Lower lobe of right lung (tissue), 2 donors: ENCODE measurements around the gene TDRD7. TPM values are rescaled to one million over a fixed set of nuclear protein-coding genes. Genes with fewer than 3 reads are reported as not detected.

Experiments
- ATAC-seq, 2 donors: fragments of 200-7000 bp; cut with Tn5 transposase; one replicate each; pipeline ENCODE4 v1.9.1; 2020 to 2022; ENCODE audit warnings: mild to moderate bottlenecking in 2 of 2, moderate library complexity in 2 of 2
- DNase-seq: peaks from one replicate; pipeline ENCODE4 v3.0.0-alpha.2; 2020
- H3K27ac ChIP-seq: fragments of 200-600 bp; one replicate; pipeline ENCODE4 v1.8.0; 2022
- H3K27me3 ChIP-seq: fragments of 200-600 bp; one replicate; pipeline ENCODE4 v1.8.0; 2022; ENCODE audit warnings: low read depth
- H3K36me3 ChIP-seq: fragments of 200-600 bp; one replicate; pipeline ENCODE4 v1.8.0; 2022; ENCODE audit warnings: mild to moderate bottlenecking
- H3K4me1 ChIP-seq: fragments of 200-600 bp; one replicate; pipeline ENCODE4 v1.8.0; 2022
- H3K4me3 ChIP-seq: fragments of 200-600 bp; one replicate; pipeline ENCODE4 v1.8.0; 2022; ENCODE audit warnings: mild to moderate bottlenecking
- H3K9me3 ChIP-seq: fragments of 200-600 bp; one replicate; pipeline ENCODE4 v1.8.0; 2022
- intact Hi-C: fragments of 100-400 bp; cut with DNase I; formaldehyde crosslinking; loops from one replicate; pipeline ENCODE4 v1.11.0; 2022
- total RNA-seq: library from RNA; stranded (reverse); fragmentation: NEBNext Ultra II Directional; extraction: Animal tissue kit (Norgen Biotek cat#: 25700); gene quantifications from one replicate; pipeline ENCODE4 v1.2.1, GENCODE V29; 2021
- TF ChIP-seq, protein P1 (sequence below): fragments of 200-600 bp; IDR thresholded peaks from one replicate; pipeline ENCODE4 v1.8.0; 2022; ENCODE audit warnings: antibody characterized with exemption, mild to moderate bottlenecking
- donor health status: DM: no; HTN: yes; CAD: no; lungs with severe emphysema.

The TDRD7 gene
- total RNA-seq, 1 donor from 2014 or later, result 22.2 TPM

DNA sequence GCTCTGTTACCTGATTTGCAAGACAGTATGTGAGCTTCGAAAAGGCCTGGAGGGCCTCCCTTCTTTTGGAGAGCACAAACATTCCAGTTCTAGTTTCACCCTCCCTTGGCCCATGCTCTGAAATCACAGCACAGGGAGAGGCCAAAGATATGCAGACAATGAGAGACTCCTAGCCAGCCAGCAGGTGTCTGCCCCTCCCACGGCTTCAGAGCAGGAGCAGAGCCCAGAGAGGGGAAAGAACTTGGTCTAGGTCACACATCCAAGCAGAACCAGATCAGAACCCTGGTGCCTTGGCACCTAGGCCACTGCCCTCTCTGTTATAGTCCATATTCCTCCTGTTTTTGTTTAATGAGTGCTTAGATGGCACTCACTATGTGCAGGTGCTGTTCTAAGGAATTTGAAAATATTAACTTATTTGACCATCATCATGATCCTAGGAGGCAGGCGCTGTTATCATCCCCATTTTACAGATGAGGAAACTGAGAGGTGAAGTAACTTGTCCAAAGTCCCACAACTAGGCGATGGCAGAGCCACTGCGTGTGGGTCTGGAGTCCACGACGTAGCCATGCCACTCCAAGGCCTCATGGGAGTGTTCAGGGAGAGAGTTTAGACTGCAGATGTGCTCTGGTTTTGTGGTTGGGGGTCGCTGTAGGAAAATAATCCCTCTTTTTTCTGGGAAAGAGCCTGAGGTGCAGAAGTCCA, 116.8 kb downstream of the TDRD7 start:
- ATAC-seq (peak; percentile 87 to 92), DNase-seq (peak; percentile 59)
- H3K4me1 ChIP-seq, result peaks cover 19% of the 10 kb centered on the region
- intact Hi-C loops, result no loop called here
- TF ChIP-seq, protein P1, sequence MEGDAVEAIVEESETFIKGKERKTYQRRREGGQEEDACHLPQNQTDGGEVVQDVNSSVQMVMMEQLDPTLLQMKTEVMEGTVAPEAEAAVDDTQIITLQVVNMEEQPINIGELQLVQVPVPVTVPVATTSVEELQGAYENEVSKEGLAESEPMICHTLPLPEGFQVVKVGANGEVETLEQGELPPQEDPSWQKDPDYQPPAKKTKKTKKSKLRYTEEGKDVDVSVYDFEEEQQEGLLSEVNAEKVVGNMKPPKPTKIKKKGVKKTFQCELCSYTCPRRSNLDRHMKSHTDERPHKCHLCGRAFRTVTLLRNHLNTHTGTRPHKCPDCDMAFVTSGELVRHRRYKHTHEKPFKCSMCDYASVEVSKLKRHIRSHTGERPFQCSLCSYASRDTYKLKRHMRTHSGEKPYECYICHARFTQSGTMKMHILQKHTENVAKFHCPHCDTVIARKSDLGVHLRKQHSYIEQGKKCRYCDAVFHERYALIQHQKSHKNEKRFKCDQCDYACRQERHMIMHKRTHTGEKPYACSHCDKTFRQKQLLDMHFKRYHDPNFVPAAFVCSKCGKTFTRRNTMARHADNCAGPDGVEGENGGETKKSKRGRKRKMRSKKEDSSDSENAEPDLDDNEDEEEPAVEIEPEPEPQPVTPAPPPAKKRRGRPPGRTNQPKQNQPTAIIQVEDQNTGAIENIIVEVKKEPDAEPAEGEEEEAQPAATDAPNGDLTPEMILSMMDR, result no peak
- peaks cover 2% of the 10 kb centered on the region for H3K9me3 ChIP-seq
- peaks cover 3% of the 10 kb centered on the region for H3K36me3 ChIP-seq
- no peak overlapping the region for H3K4me3 ChIP-seq
- no peaks in the 10 kb centered on the region for H3K27me3 ChIP-seq
- H3K27ac ChIP-seq, result peak overlapping the region; percentile 79

- H3K27ac ChIP-seq, result peak overlapping the region; percentile 79
- peaks cover 6% of the 10 kb centered on the region for H3K9me3 ChIP-seq
- peak; percentile 76 to 89 for ATAC-seq
- no peak for DNase-seq
- H3K4me3 ChIP-seq, result no peak overlapping the region
- H3K4me1 ChIP-seq, result peaks cover 19% of the 10 kb centered on the region
- TF ChIP-seq, protein P1, result no peak
- peaks cover 3% of the 10 kb centered on the region for H3K36me3 ChIP-seq
- no peaks in the 10 kb centered on the region for H3K27me3 ChIP-seq
- intact Hi-C loops, result no loop called here
Observed at GRCh38 chr9:97529363-97530076, 117.6 kb downstream of the TDRD7 start.

GRCh38 chr9:97531888-97532376, 120.0 kb downstream of the TDRD7 start:
- Histone ChIP-seq H3K9me3 (peaks cover 6% of the 10 kb centered on the region), H3K36me3 (no peaks in the 10 kb centered on the region), H3K27ac (no peak overlapping the region), H3K4me3 (no peak overlapping the region), H3K4me1 (peaks cover 19% of the 10 kb centered on the region), H3K27me3 (no peaks in the 10 kb centered on the region)
- DNase-seq (no peak), ATAC-seq (no peak)
- TF ChIP-seq, protein P1, result no peak
- intact Hi-C loops, result no loop called here

GRCh38 chr9:97534185-97534584, 122.3 kb downstream of the TDRD7 start:
- DNase-seq (no peak), ATAC-seq (no peak)
- Histone ChIP-seq H3K36me3 (no peaks in the 10 kb centered on the region), H3K4me1 (peaks cover 9% of the 10 kb centered on the region), H3K27ac (no peak overlapping the region), H3K9me3 (peaks cover 6% of the 10 kb centered on the region), H3K4me3 (no peak overlapping the region), H3K27me3 (no peaks in the 10 kb centered on the region)
- TF ChIP-seq, protein P1, result no peak
- intact Hi-C loops, result no loop called here

DNA sequence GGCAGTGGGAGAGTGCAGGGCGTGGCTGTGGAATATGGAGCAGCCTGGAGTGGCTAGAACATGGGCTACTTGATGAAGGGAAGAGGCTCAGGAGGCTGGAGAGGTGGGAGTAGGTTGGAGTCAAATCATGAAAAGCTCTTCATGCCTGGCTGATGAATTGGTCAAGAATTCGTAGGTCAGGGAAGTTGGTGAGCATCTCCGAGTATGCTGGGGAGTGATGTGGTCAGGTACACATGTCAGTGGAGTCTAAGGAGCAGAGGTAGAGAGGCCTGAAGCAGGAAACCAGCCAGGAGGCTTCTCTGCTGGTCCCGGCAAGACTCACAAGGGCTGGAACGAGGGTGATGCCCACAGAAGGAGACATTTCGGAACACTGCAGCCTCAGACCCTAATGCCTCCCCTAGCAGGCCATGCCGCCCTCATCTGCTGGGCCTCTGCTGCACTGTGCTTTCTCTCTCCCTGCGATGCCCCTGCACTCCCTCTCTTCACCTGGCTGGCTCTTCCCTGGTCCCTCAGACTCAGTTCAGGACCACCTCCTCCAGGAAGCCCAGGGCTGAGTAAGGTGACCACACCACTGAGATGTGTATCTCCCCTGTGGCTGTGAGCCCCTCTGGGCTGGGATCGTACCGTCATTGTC, 123.2 kb downstream of the TDRD7 start:
- H3K36me3 ChIP-seq, result no peaks in the 10 kb centered on the region
- no peaks in the 10 kb centered on the region for H3K27me3 ChIP-seq
- H3K4me1 ChIP-seq, result no peaks in the 10 kb centered on the region
- peak in 1 of 2 donors; percentile 8 for ATAC-seq
- peaks cover 6% of the 10 kb centered on the region for H3K9me3 ChIP-seq
- H3K27ac ChIP-seq, result no peak overlapping the region
- intact Hi-C loops, result no loop called here
- no peak for DNase-seq
- TF ChIP-seq, protein P1, result no peak
- no peak overlapping the region for H3K4me3 ChIP-seq
